Fibroblast of mammary gland (primary cell): ENCODE measurements around the gene PDE1A.

Experiments used
- DNase-seq: peaks from one replicate; pipeline ENCODE4 v3.0.0-alpha.2; 2010; ENCODE audit warnings: low read depth
- H3K4me3 ChIP-seq: 2 replicates; pipeline ENCODE4 v1.5.1; 2011; ENCODE audit warnings: low read depth, mild to moderate bottlenecking, low read length, moderate library complexity; ENCODE audit not compliant: control insufficient read depth
- TF ChIP-seq, protein P1 (sequence below): conservative IDR thresholded peaks from 2 replicates; pipeline ENCODE4 v1.5.1; 2011; ENCODE audit warnings: low read depth, low read length, inconsistent platforms; ENCODE audit not compliant: control insufficient read depth, insufficient read depth

Gene PDE1A

DNA sequence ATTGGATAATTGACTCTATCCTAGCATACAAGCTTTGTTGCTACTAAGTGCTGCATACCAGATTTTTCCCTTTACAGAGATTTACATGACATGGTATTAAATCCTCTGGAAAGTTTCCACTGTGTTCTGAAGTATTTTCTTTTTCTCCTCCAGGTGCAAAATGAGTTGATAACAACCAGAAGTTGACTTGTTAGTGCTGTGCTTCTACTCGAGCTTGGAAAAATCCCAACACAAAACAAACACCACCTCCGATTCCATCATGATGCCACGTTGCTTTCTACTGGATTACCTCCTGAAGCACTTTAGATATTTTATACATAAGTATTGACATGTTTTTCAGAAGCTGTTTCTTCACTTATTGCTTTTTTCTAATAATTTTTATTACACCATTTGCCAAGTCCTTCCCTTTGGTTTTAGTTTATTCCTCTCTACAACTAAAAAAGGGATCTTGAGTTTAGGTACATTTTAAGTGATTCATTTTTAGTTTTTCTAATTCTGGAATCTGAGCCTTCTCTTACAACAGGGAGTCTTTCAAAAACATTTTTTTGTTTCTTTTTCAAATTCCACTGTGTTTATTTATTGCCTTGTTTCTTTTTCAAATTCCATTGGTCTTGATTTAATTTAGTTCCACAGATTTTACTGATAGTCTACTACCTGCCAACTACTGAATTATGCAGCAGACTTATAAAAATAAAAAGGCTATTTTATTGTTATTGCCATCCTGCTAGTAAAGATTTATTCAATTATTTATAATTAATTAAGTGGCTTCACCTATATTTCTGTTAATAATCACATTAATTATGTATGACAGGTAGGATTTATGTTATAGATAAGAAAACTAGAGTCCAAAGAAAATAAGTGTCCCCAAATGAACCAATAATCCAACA, 297.8 kb downstream of the PDE1A start:
- TF ChIP-seq, protein P1, sequence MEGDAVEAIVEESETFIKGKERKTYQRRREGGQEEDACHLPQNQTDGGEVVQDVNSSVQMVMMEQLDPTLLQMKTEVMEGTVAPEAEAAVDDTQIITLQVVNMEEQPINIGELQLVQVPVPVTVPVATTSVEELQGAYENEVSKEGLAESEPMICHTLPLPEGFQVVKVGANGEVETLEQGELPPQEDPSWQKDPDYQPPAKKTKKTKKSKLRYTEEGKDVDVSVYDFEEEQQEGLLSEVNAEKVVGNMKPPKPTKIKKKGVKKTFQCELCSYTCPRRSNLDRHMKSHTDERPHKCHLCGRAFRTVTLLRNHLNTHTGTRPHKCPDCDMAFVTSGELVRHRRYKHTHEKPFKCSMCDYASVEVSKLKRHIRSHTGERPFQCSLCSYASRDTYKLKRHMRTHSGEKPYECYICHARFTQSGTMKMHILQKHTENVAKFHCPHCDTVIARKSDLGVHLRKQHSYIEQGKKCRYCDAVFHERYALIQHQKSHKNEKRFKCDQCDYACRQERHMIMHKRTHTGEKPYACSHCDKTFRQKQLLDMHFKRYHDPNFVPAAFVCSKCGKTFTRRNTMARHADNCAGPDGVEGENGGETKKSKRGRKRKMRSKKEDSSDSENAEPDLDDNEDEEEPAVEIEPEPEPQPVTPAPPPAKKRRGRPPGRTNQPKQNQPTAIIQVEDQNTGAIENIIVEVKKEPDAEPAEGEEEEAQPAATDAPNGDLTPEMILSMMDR, result no peak
- H3K4me3 ChIP-seq, result no peak overlapping the region
- no peak for DNase-seq

DNA sequence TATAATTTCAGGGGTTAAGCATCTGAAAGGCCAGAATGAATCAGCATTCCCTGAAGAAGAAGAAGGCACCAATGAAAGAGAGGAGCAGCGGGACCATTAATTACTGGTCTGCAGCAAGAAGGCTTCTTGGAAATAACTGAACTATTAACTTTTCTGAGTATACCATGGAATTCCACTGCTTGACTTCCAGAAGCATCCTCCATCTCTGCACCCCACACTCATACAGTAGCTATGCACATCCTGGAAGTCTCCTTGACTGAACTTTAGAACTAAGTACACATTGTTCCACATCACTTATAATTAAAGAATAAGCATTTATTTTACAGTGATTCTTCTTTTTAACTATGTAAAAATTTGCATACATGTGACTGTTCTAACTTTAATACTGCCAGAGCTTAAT, 309.6 kb downstream of the PDE1A start:
- TF ChIP-seq, protein P1, result no peak
- no peak for DNase-seq
- H3K4me3 ChIP-seq, result no peak overlapping the region

DNA sequence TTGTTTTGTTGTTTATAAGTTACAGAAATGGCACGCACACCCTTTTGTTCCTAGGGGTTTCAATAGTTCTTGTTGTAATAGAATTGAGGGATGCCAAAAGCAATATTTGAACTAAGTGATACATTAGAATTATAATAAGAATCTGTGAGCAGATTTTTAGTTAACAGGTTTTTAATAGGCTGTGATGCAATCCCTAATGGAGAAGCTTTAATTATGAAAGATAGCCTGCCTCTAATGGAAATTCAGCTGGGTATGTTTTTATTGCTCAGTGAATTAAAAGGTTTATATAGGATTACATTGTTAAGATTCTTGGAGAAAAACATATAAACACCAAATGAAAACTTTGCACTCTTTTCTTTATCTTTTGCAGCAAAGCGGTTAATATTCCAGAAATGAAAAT, 310.1 kb downstream of the PDE1A start:
- TF ChIP-seq, protein P1, result no peak
- no peak overlapping the region for H3K4me3 ChIP-seq
- DNase-seq, result no peak

DNA sequence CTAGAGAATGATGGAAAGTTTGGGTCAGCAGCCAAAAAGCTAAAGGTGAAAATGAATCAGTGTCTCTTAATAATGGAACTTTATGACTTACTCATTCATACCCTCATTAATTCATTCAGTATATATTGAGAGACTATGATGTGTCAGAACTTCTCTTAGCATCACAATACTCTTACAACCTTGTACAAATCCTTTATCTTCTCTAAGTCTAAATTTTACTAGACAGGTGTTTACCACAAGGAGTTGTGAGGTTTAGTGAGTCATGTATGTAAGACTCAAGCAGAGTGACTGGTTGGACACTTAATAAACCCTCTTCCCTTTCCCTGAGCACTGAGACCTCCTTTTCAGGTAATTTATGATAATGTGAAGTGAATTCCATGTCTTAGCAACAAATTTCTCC, 311.6 kb downstream of the PDE1A start:
- TF ChIP-seq, protein P1, result no peak
- no peak overlapping the region for H3K4me3 ChIP-seq
- DNase-seq, result no peak

DNA sequence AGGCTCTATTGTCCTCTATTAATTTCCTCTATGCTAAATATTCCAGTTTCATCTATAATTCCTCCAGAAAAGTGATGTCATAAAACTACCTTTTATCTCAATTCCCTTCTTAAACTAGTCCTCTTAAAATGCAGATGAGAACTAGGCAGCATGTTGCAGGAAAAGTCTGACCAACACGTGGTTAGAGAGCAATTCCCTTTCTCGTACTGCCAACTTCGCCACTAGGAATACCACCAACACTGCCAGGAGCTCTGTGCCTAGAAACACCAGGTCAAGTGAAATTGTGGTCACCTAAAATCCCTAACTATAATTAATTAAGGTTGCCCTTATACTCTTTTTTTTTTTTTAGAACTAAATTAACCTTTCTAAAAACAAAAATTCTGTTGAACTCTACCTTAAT, 313.5 kb downstream of the PDE1A start:
- no peak overlapping the region for H3K4me3 ChIP-seq
- DNase-seq, result no peak
- TF ChIP-seq, protein P1, result no peak

DNA sequence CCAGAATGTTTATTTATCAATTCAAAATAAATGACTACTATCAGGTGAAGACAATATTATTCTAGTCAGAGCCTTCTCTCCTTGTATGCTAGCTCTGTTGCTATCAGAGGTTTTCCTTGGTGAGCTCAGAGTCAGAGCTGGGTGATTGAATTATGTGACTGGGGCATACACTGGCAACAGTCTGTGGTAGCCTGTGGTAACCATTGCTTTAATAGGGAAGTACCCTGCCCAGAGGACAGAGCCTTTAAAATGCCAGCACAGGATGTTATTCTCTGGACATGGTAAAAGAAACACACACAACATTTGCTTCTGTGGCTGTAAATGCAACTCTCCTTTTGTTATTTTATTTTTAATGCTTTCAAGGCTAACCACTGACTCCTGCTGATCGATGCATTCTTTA, 316.5 kb downstream of the PDE1A start:
- no peak for DNase-seq
- H3K4me3 ChIP-seq, result no peak overlapping the region
- TF ChIP-seq, protein P1, result no peak
